ENCODE results near the gene DMWD. TPM values are rescaled to one million over a fixed set of nuclear protein-coding genes. Genes with fewer than 3 reads are reported as not detected.
A peak's percentile ranks its signal among the peaks of the same experiment; 100 is the strongest.

DMWD gene
- total RNA-seq, 1 donor from 2014 or later: 110 TPM

DNA sequence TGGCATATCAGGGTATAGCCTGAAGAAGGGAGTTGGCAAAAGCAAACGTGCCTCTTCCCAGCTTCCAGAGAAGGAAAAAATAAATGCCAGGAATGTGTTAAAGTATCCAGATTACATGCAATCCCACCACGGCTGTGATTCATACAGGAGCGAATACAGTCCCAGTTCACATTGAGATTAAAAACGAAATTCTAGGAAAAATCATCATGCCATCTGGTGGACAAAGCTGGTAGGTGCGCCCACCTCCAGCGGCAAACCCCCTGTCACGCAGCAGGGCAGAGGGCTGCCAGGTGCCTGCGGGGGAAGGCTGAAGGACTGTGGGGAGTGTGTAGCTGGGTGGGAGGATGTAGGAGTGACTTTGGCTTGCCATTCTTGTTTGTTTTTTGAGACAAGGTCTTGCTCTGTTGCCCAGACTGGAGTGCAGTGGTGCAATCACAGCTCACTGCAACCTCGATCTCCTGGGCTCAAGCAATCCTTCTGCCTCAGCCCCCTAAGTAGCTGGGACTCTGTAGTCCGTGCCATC is 6.4 kb upstream of the DMWD start:
- no peak overlapping the region for H3K4me3 ChIP-seq
- DNase-seq (ENCODE audit: low spot score in 2 of 2): peak in 1 of 2 donors; percentile 86
- no peaks in the 10 kb centered on the region for H3K9me3 ChIP-seq
- no peak overlapping the region for H3K27ac ChIP-seq
- H3K27me3 ChIP-seq: no peaks in the 10 kb centered on the region
- no peaks in the 10 kb centered on the region for H3K4me1 ChIP-seq
- no peaks in the 10 kb centered on the region for H3K36me3 ChIP-seq
- TF ChIP-seq, protein P1, sequence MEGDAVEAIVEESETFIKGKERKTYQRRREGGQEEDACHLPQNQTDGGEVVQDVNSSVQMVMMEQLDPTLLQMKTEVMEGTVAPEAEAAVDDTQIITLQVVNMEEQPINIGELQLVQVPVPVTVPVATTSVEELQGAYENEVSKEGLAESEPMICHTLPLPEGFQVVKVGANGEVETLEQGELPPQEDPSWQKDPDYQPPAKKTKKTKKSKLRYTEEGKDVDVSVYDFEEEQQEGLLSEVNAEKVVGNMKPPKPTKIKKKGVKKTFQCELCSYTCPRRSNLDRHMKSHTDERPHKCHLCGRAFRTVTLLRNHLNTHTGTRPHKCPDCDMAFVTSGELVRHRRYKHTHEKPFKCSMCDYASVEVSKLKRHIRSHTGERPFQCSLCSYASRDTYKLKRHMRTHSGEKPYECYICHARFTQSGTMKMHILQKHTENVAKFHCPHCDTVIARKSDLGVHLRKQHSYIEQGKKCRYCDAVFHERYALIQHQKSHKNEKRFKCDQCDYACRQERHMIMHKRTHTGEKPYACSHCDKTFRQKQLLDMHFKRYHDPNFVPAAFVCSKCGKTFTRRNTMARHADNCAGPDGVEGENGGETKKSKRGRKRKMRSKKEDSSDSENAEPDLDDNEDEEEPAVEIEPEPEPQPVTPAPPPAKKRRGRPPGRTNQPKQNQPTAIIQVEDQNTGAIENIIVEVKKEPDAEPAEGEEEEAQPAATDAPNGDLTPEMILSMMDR (IDR thresholded peaks at IDR 0.05): peak; percentile 80 to 93 (median 90)
- intact Hi-C loops (cut with DNase I): loop anchor here (1.0 to 2.0 kb wide), 3 partner anchors 16 to 106 kb away; partner anchors contain the start of genes DMPK and QPCTL

DNA sequence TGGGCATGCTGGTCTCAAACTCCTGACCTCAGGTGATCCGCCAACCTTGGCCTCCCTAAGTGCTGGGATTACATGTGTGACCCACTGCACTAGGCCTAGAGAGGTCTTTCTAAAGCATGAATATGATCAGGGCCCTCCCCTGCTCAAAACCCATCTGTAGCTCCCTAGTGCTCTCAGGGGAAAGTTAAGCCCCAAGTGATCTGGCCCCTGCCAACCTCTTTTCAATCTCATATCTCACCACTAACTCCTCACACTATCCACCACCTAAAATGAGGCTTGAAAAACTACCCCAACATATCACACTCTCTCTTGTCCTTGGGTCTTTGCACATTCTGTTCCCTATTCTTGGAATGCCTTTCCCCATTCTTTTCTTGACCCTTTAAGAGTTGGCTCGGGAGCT is 2.0 kb upstream of the DMWD start:
- Histone ChIP-seq H3K4me3 (no peak overlapping the region), H3K27me3 (no peaks in the 10 kb centered on the region), H3K9me3 (no peaks in the 10 kb centered on the region), H3K27ac (no peak overlapping the region), H3K4me1 (peaks cover 0 to 10% of the 10 kb centered on the region in 2 donors), H3K36me3 (peaks cover 5 to 11% of the 10 kb centered on the region in 2 donors)
- intact Hi-C loops (cut with DNase I): no loop called here
- TF ChIP-seq, protein P1 (IDR thresholded peaks at IDR 0.05): no peak
- no peak for DNase-seq (ENCODE audit: low spot score in 2 of 2)

DNA sequence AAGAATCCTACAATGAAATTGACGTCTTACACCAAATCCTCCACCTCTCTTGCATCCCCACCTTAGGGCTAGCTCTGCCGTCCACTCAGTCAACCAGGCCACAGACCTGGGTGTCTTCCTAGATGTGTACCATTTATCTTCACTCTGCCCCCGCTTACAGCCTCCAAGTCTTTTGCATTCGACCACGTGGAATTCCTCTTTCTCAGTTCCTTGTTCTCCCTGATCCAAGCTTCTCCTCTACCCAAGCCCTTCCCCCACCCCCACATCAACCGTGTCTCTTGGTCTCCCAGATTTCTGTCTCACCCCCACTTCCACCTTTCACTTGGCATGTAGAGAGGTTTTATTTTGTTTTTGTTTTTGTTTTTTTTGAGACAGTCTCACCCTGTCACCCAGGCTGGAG is 1.2 kb upstream of the DMWD start:
- Histone ChIP-seq H3K4me1 (peaks cover 0 to 10% of the 10 kb centered on the region in 2 donors), H3K9me3 (no peaks in the 10 kb centered on the region), H3K27ac (no peak overlapping the region), H3K36me3 (peaks cover 12 to 19% of the 10 kb centered on the region in 2 donors), H3K4me3 (no peak overlapping the region), H3K27me3 (no peaks in the 10 kb centered on the region)
- DNase-seq (ENCODE audit: low spot score in 2 of 2): no peak
- TF ChIP-seq, protein P1 (IDR thresholded peaks at IDR 0.05): no peak
- intact Hi-C loops (cut with DNase I): no loop called here

DNA sequence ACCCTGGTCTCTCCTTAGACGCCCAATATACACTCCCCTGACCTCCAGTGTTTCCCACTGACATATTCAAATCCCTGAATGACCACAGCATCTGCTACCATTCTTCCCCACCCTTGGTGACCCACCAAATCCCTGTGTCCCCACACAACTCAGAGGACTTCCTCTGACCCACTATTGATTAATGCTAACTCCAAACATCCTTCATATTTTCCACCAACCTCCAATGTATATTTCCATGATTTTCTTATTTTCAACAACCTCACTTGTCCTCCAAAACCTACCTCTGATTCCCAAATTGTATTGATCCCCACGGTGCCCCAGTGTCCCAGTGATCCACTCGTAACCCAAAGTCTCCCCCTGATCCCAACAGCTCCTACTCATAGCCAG is 526 bp upstream of the DMWD start:
- H3K27ac ChIP-seq: peak overlapping the region; percentile 30 to 44

DNA sequence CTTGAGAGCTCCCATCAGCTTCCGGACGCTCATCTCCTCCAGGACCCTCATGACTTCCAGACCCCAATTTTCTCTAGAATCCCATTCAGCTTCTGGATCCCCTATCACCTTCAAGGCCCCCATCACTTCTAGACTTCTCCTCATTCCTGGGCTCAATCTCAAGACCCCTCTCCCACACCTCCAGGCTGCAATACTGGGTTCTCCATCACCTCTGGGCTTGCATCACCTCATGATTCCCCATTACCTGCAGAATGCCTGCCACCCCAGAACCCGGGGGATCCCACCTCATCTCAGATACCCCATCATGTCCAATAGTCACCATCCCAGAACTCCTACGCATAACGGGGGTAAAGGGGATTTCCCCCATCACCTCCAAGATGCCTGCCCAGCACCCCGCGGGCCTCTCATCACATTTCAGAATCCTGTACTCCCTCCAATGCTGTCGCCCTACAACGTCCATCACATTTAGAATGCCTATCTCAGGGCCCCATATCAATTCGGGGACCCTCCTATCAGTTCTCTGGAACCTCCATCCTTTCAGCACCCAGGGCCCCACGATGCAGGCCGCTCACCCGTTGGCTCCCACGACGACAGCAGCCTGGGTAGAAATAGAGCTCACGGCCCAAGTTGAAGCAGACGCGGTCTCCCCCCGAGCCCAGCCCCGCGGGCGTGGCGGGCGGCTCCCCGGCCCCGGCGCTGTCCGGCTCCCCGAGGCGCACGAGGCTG is 738 bp downstream of the DMWD start:
- Histone ChIP-seq H3K4me3 (peak overlapping the region; percentile 68 to 87), H3K4me1 (peaks cover 0 to 10% of the 10 kb centered on the region in 2 donors), H3K27ac (peak overlapping the region; percentile 12 to 60), H3K9me3 (no peaks in the 10 kb centered on the region), H3K36me3 (peaks cover 24 to 37% of the 10 kb centered on the region in 2 donors), H3K27me3 (no peaks in the 10 kb centered on the region)
- intact Hi-C loops (cut with DNase I): loop anchor here (1.0 kb wide), 2 partner anchors 8 to 22 kb away; no protein-coding TSS in a partner anchor
- TF ChIP-seq, protein P1 (IDR thresholded peaks at IDR 0.05): no peak
- no peak for DNase-seq (ENCODE audit: low spot score in 2 of 2)

More for the DNA sequence above, 526 bp upstream of the DMWD start:
- intact Hi-C loops (cut with DNase I): no loop called here
- Histone ChIP-seq H3K9me3 (no peaks in the 10 kb centered on the region), H3K27me3 (no peaks in the 10 kb centered on the region), H3K4me1 (peaks cover 0 to 10% of the 10 kb centered on the region in 2 donors), H3K4me3 (peak overlapping the region in 1 of 2 donors; percentile 21), H3K36me3 (peaks cover 19 to 26% of the 10 kb centered on the region in 2 donors)
- TF ChIP-seq, protein P1 (IDR thresholded peaks at IDR 0.05): no peak
- DNase-seq (ENCODE audit: low spot score in 2 of 2): no peak

All from ascending aorta (tissue), 2 donors.